Activated CD4-positive, alpha-beta T cell treated with anti-CD3 and anti-CD28 coated beads for 24 hours (primary cell): Measurements from ENCODE around the gene KLF8.

ENCODE experiments used
- DNase-seq, 2 donors: peaks; one replicate each; pipeline ENCODE4 v3.0.0-alpha.2; 2020; ENCODE audit warnings: low read depth in 2 of 2

Gene KLF8

GRCh38 chrX:56309881-56310280, 77.7 kb downstream of the KLF8 start:
- DNase-seq, result no peak

- DNase-seq, result no peak
Observed at GRCh38 chrX:56310581-56310980, 78.4 kb downstream of the KLF8 start.

- DNase-seq, result no peak
Observed at GRCh38 chrX:56313308-56313707, 81.2 kb downstream of the KLF8 start.

GRCh38 chrX:56314334-56314733, 82.2 kb downstream of the KLF8 start:
- no peak for DNase-seq

GRCh38 chrX:56318076-56318475, 85.9 kb downstream of the KLF8 start:
- no peak for DNase-seq

- DNase-seq, result no peak
Observed at GRCh38 chrX:56319165-56319564, 87.0 kb downstream of the KLF8 start.
